ENCODE measurements around the gene WWOX. TPM values are rescaled to one million over a fixed set of nuclear protein-coding genes. Genes with fewer than 3 reads are reported as not detected.

The WWOX gene
- total and polyA plus RNA-seq, 2 of the 8 experiments (the other 6 are each of a cell fraction or from before 2014, with no cell fraction given), result 5.4 to 16.7 TPM

DNA sequence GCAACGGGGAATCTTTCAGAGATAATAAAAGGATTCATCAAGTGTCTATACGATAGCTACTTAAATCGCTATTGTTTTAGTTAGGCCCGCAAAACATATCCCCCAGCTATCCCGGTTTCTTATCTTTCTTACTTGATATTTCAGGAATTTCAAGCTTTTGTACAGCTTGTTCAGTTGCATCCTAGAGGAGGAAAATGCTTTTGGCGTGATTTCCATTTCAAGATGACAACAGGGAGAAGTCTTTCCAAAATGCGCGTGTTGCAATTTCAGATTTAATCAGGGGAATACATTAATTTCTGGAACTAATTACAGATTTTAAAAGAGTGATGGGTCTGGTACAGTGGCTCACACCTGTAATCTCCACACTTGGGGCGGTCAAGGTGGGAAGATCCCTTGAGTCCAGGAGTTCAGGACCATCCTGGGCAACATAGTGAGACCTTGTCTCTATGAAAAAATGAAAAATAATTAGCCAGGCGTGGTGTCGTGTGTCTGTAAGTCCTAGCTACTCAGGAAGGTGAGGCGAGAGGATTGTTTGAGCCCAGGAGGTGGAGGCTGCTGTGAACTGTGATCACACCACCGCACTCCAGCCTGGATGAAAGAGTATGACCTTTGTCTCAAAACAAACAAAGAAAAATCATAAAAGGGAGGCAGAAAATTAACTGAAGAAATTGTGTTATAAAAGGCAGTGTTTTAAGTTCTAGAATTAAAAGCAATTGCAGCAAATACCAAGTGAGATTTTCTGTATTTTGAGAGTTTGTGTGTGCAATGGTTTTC lies 954.9 kb downstream of the WWOX start (continued):
- TF ChIP-seq TBP (IDR thresholded peaks at IDR 0.05; ENCODE audit: low read depth, low read length), result no peak

Measured in H1 (cell line).